CD1c-positive myeloid dendritic cell (primary cell): Measurements from ENCODE around the gene ADCK2.
"Not testable (repeated sequence)": the region's sequence is repeated elsewhere in the genome, so short reads cannot be mapped to it uniquely, and the experiment has no call there.

Source experiments
- DNase-seq: peaks from one replicate; pipeline ENCODE4 v3.0.0-alpha.2; 2016; ENCODE audit errors: extremely low spot score

ADCK2 gene

GRCh38 chr7:140691376-140692045, 18.8 kb downstream of the ADCK2 start:
- DNase-seq, result no peak

- not testable (repeated sequence) for DNase-seq
Observed at GRCh38 chr7:140693849-140694248, 21.1 kb downstream of the ADCK2 start.

- DNase-seq, result no peak
Observed at GRCh38 chr7:140694592-140694991, 21.8 kb downstream of the ADCK2 start.

GRCh38 chr7:140695381-140695780, 22.6 kb downstream of the ADCK2 start:
- DNase-seq, result no peak

- peak; percentile 96 for DNase-seq
Observed at GRCh38 chr7:140696024-140696679, 23.4 kb downstream of the ADCK2 start.

- peak; percentile 69 for DNase-seq
Observed at GRCh38 chr7:140696680-140697446, 24.1 kb downstream of the ADCK2 start, which contains the start of gene NDUFB2. TSS of gene NDUFB2 (plus strand) at chr7:140696708. CDS start at chr7:140696745, 37 bp downstream.

- no peak for DNase-seq
Observed at GRCh38 chr7:140697447-140698143, 24.9 kb downstream of the ADCK2 start.

GRCh38 chr7:140698477-140698876, 25.7 kb downstream of the ADCK2 start:
- no peak for DNase-seq

- no peak for DNase-seq
Observed at GRCh38 chr7:140702774-140703173, 30.0 kb downstream of the ADCK2 start.

- DNase-seq, result no peak
Observed at GRCh38 chr7:140704205-140704604, 31.5 kb downstream of the ADCK2 start.

- DNase-seq, result no peak
Observed at GRCh38 chr7:140707132-140707531, 34.4 kb downstream of the ADCK2 start.

GRCh38 chr7:140708764-140709163, 36.0 kb downstream of the ADCK2 start:
- DNase-seq, result not testable (repeated sequence)

- DNase-seq, result not testable (repeated sequence)
Observed at GRCh38 chr7:140712392-140712791, 39.6 kb downstream of the ADCK2 start.

- no peak for DNase-seq
Observed at GRCh38 chr7:140714331-140715040, 41.7 kb downstream of the ADCK2 start.

- DNase-seq, result peak; percentile 46
Observed at GRCh38 chr7:140719721-140720120, 47.0 kb downstream of the ADCK2 start.

GRCh38 chr7:140722254-140722653, 49.5 kb downstream of the ADCK2 start:
- DNase-seq, result no peak

GRCh38 chr7:140723006-140723405, 50.3 kb downstream of the ADCK2 start:
- no peak for DNase-seq

GRCh38 chr7:140723574-140723973, 50.8 kb downstream of the ADCK2 start:
- DNase-seq, result no peak

GRCh38 chr7:140724706-140725105, 52.0 kb downstream of the ADCK2 start:
- DNase-seq, result no peak

GRCh38 chr7:140726281-140726680, 53.5 kb downstream of the ADCK2 start:
- DNase-seq, result no peak

- DNase-seq, result no peak
Observed at GRCh38 chr7:140732416-140732815, 59.7 kb downstream of the ADCK2 start.
